SH-SY5Y (cell line): ENCODE measurements around the gene CMC4.

Experiments used
- GATA2 ChIP-seq: IDR thresholded peaks from 2 replicates; pipeline ENCODE4 v1.6.1; 2011; ENCODE audit warnings: mild to moderate bottlenecking, low read depth, low read length
- GATA3 ChIP-seq: IDR thresholded peaks from 2 replicates; pipeline ENCODE4 v1.6.1; 2011; ENCODE audit warnings: low read depth, mild to moderate bottlenecking, low read length, moderate library complexity

DNA sequence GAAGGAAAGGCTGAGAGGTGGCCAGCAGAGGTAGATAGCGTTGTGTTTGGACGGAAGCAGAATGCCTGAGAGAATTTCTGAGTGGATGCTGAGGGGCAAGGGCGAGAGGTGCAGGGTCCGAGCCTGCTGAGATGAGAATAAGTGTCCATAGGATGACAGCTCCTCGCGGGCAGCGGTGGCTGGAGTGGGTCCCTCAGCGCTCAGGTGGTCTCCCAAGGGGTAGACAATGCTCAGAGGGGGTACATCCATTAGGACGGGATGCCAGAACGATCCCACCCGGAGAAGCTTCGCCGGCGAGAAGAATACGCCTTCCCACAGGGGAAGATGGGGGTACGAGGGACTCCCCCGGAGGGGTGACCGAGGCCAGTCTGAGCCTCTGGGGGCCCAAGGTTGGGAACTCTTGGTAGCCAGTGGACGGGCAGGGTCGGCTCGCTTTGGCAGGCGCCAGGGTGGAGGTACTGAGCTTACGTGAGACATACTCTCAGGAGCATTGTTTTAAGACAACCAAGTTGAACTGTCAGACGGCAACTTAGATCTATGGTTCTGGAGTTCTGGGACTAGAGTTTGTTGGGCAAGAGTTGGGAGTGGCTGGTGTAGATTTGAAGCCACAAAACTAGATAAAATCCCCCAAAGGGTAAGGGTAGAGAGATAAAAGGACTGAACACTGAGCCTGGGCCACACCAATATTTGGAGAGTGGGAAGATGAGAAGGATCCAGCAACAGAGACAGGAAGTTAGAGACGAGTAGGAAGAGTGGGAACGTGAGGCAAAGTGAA is 16.2 kb upstream of the CMC4 start:
- TF ChIP-seq GATA3 (no peak), GATA2 (no peak)
